UCSD-AML1 (cell line): ENCODE data around the gene SPEG.

Experiments
- DNase-seq: peaks from one replicate; lab custom pipeline; 2025; ENCODE audit not compliant: unreplicated experiment; lab: John Stamatoyannopoulos, UW

The SPEG gene

DNA sequence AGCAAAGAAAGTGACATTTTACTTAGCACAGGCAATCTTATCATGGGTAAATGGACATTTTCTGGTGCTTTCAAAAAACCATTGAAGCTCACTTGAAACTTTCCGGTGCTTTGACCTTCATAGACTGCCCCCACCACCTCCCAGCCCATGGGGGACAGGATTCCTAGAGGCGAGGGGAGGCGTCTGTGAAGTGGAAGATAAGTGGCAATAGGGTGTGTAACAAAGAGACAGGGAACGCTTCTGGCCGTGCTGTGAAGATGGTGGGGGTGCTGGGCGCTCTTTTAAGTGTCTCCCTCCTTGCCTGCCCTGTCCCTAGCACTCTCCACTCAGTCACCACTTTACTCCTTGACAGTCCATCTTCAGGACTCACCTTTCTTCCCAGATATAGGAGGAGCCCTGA lies 40.6 kb downstream of the SPEG start:
- no peak for DNase-seq

DNA sequence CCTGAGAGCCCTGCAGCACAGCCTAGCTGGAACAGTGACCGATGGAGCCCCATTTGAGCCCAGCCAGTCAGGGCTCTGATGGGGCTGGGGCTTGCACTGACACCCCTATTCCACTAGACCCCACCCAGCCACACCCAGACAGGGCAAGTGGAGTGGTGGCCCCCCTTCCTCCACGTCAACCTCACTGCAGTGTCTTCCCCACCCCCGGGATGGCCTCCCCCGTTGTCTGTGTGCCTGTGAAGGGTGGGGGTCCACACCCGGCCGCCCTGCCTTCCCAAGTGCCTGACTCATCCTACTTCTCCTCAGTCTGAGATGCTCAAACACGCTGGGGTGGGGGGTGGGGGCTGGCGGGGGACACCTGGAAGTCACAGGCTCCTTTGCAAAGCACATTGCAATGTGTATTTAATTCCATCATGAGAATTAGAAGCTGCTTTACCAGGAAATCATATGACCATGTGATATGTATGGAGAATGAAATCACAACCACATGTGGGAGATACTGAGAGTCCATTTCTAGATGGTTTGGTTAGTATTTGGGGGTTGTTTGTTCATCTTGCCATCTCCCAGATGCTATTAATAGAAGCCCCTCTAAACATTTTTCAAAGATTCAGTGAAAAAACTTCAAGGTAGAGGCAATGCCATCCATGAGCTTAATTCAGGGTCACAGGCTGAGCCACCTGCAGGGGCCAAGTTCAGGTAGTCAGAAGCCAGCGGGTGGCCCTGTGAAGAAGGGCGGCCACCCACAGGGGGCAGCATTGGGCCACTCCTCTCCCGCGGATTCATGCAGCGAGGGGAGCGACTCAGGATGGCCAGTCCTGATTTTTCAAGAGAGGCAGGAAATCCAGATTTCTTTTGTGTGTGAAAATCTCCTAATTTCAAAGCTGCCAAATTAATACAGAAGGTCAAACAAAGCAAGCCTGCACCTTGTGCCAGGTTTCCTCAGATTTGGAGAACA lies 41.3 kb downstream of the SPEG start:
- DNase-seq: peak; percentile 57

- DNase-seq: no peak
Measured at GRCh38 chr2:219476652-219477151, 42.1 kb downstream of the SPEG start.

DNA sequence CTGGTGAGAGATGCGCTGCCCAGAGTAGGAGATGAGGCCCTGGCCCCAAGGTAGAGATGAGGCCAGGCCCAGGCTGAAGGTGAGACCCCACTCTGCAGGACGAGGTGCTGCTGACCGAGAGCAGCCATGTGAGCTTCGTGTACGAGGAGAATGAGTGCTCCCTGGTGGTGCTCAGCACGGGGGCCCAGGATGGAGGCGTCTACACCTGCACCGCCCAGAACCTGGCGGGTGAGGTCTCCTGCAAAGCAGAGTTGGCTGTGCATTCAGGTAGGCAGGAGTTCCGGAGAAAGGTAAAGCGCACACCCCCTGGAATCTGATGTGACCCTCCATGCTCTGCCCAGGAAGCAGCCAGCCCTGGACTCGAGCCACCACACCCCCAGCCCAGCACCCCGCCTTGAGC lies 42.5 kb downstream of the SPEG start:
- DNase-seq: no peak

DNA sequence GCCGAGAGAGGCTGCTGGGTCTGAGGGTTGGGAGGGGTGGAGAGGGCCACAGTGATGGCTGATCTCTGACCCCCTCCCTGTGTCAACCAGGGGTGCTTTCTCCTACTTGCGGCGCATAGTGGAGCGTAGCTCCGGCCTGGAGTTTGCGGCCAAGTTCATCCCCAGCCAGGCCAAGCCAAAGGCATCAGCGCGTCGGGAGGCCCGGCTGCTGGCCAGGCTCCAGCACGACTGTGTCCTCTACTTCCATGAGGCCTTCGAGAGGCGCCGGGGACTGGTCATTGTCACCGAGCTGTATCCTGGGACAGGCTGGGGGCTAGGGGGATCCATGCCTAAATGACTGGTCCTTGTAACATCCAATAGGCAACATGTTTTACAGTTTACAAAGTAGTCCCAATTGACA lies 43.2 kb downstream of the SPEG start:
- DNase-seq: no peak

- DNase-seq: no peak
Measured at GRCh38 chr2:219478916-219479315, 44.3 kb downstream of the SPEG start.

- no peak for DNase-seq
Measured at GRCh38 chr2:219480004-219480403, 45.4 kb downstream of the SPEG start.

DNA sequence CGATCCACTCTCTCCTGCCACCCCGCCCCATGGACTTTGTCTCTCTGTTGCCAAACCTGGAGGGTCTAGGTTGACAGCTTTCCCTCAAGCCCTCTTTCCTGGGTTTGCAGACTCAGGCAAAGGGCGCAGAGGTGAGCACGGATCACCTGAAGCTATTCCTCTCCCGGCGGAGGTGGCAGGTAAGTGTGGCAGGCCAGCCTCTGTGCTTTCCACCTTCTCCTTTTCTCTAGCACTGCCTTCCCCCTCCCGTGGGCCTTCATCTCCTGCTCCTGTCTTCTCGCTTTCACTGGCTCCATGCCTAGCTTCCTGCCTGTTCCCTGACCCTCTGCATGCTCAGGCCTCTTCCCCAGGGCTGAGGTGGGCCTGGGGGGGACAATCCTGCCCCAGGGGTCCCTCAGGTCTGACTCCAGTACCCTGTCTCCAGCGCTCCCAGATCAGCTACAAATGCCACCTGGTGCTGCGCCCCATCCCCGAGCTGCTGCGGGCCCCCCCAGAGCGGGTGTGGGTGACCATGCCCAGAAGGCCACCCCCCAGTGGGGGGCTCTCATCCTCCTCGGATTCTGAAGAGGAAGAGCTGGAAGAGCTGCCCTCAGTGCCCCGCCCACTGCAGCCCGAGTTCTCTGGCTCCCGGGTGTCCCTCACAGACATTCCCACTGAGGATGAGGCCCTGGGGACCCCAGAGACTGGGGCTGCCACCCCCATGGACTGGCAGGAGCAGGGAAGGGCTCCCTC lies 48.2 kb downstream of the SPEG start:
- no peak for DNase-seq

DNA sequence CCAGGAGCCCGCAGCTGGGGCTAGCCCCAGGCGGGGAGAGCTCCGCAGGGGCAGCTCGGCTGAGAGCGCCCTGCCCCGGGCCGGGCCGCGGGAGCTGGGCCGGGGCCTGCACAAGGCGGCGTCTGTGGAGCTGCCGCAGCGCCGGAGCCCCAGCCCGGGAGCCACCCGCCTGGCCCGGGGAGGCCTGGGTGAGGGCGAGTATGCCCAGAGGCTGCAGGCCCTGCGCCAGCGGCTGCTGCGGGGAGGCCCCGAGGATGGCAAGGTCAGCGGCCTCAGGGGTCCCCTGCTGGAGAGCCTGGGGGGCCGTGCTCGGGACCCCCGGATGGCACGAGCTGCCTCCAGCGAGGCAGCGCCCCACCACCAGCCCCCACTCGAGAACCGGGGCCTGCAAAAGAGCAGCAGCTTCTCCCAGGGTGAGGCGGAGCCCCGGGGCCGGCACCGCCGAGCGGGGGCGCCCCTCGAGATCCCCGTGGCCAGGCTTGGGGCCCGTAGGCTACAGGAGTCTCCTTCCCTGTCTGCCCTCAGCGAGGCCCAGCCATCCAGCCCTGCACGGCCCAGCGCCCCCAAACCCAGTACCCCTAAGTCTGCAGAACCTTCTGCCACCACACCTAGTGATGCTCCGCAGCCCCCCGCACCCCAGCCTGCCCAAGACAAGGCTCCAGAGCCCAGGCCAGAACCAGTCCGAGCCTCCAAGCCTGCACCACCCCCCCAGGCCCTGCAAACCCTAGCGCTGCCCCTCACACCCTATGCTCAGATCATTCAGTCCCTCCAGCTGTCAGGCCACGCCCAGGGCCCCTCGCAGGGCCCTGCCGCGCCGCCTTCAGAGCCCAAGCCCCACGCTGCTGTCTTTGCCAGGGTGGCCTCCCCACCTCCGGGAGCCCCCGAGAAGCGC lies 49.1 kb downstream of the SPEG start:
- DNase-seq: no peak

- no peak for DNase-seq
Measured at GRCh38 chr2:219484343-219485200, 49.9 kb downstream of the SPEG start.

DNA sequence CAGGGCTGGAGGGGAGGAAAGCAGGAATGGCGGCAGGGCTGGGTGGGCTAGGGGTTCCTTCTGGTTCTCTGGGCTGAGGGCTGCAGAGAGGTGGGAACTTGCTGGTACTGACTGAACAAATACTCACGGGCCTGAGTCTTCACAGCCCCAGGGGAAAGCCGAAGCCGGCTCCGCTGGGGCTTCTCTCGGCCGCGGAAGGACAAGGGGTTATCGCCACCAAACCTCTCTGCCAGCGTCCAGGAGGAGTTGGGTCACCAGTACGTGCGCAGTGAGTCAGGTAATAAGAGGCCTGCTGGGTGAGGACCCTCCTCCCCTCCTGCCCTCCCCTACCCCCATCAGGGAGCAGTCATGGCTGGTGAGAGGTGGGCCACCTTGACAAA lies 50.5 kb downstream of the SPEG start:
- DNase-seq: no peak

DNA sequence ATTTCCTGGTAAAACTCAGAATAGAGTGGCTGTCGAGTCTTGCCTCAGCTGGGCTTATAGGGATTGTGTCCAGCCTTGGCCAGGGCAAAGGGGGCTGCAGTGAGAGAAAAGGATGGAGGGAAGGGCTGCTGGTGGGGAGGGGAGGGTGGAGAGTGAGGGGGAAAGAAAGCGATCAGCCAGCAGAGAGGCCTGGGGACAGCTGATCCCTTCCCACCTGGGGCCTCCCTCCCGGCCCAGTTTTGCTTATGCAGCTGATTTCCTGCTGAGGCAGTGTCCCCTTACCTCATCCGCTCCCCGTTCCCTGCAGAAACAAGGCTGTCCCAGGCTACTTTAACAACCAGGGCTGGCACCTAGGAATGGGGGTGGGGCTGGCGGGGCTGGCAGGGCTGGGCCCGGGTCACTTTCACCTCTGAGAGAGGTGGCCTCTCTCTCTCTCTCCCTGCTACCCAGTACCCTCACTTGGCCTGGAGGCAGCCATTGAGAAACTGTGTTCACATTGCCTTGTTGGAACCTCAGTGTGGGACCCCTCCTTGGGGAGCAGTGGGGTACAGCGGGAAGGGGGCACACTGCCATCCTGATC lies 51.8 kb downstream of the SPEG start:
- DNase-seq: no peak

GRCh38 chr2:219488149-219488843 lies 53.7 kb downstream of the SPEG start:
- DNase-seq: no peak

GRCh38 chr2:219488844-219489194 lies 54.2 kb downstream of the SPEG start:
- no peak for DNase-seq

DNA sequence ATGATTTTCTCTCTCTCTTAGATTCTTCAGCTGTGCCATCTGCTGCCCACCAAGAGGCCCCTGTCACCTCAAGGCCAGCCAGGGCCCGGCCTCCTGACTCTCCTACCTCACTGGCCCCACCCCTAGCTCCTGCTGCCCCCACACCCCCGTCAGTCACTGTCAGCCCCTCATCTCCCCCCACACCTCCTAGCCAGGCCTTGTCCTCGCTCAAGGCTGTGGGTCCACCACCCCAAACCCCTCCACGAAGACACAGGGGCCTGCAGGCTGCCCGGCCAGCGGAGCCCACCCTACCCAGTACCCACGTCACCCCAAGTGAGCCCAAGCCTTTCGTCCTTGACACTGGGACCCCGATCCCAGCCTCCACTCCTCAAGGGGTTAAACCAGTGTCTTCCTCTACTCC lies 54.7 kb downstream of the SPEG start:
- no peak for DNase-seq

DNA sequence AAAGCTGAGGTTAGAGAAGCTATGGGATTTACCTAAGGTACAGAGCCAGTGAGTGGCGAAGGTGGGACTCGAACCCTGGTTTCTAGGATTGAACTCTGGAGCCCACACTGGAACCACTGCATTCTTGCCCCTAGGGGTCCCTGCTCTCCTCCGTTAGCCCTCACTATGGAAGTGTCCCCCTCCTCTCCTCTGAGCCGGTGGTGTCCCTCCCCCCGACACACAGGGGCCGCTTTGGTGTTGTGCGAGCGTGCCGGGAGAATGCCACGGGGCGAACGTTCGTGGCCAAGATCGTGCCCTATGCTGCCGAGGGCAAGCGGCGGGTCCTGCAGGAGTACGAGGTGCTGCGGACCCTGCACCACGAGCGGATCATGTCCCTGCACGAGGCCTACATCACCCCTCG lies 55.5 kb downstream of the SPEG start:
- no peak for DNase-seq

DNA sequence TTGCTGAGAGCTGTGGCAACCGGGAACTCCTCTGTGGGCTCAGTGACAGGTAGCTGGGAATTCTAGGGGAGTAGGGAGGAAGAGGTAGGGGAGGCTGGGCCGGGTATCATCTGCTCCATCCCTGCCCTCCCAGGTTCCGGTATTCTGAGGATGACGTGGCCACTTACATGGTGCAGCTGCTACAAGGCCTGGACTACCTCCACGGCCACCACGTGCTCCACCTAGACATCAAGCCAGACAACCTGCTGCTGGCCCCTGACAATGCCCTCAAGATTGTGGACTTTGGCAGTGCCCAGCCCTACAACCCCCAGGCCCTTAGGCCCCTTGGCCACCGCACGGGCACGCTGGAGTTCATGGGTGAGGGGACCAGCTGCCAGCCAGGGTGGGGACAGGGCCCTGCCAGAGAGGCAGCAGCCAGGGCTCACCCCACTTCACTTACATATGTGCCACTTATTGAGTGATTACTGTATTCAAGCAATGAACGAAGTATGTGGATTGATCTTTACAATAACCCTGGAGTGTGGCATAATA lies 56.0 kb downstream of the SPEG start:
- DNase-seq: no peak

DNA sequence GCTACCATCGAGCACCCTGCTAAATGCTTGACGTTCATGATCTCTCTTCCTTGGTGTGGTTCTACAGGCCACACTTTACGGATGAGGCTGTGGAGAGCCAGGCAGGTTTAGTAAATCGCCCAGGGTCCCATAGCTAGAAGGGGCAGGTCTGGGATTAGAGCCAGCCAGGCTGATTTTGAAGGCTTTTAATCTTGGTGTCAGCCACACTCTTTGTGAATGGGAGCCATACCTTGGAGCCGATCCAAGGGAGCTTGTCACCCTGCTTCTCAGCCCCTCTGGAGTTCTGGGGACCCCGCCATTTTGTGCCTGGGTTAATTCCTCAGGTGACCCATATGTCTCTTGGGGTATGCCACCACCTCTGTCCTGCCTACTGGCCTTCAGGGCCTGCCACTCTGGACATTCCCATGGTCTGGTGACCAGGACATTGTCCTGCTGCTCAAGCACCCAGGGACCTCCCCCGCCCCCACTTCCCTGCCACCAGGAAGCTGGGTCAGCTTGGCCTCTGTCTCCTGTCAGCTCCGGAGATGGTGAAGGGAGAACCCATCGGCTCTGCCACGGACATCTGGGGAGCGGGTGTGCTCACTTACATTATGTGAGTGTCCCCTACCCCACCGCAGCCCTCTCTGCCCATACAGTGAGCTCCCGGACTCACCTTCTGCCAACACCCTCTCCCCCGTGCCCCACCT lies 56.8 kb downstream of the SPEG start:
- DNase-seq: no peak

DNA sequence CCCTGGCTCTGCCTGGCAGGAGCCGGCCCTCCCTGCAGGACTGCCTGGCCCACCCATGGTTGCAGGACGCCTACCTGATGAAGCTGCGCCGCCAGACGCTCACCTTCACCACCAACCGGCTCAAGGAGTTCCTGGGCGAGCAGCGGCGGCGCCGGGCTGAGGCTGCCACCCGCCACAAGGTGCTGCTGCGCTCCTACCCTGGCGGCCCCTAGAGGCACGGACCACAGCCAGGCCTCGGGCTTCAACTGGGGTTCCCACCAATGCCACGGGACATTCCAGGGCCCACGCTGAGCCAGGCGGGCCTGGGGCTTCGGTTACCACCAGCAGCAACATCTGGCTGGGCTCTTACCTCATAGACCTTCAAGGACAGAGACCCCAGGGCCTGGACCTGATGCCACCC lies 57.9 kb downstream of the SPEG start:
- DNase-seq: no peak
